ENCODE results near the gene SEZ6L2. TPM values are rescaled to one million over a fixed set of nuclear protein-coding genes. Genes with fewer than 3 reads are reported as not detected.
A peak's percentile ranks its signal among the peaks of the same experiment; 100 is the strongest.
"Not testable (repeated sequence)": the region's sequence is repeated elsewhere in the genome, so short reads cannot be mapped to it uniquely, and the experiment has no call there.

The SEZ6L2 gene
- total RNA-seq, 1 donor from 2014 or later, result 43.2 TPM

- no peak for FAIRE-seq
- DNase-seq (ENCODE audit: low spot score in 2 of 2), result no peak
Observed at GRCh38 chr16:29910819-29911675, 11.7 kb upstream of the SEZ6L2 start.

GRCh38 chr16:29909851-29910250, 10.5 kb upstream of the SEZ6L2 start:
- DNase-seq (ENCODE audit: low spot score in 2 of 2); FAIRE-seq: not testable (repeated sequence)

GRCh38 chr16:29909391-29909790, 10.0 kb upstream of the SEZ6L2 start:
- FAIRE-seq (no peak), DNase-seq (ENCODE audit: low spot score in 2 of 2) (no peak)

- DNase-seq (ENCODE audit: low spot score in 2 of 2) (no peak), FAIRE-seq (no peak)
Observed at GRCh38 chr16:29908719-29909220, 9.4 kb upstream of the SEZ6L2 start.

- DNase-seq (ENCODE audit: low spot score in 2 of 2), result no peak
- no peak for FAIRE-seq
Observed at GRCh38 chr16:29907973-29908372, 8.6 kb upstream of the SEZ6L2 start.

GRCh38 chr16:29906520-29907244, 7.3 kb upstream of the SEZ6L2 start:
- no peak for FAIRE-seq
- DNase-seq (ENCODE audit: low spot score in 2 of 2), result no peak

GRCh38 chr16:29905668-29906067, 6.3 kb upstream of the SEZ6L2 start:
- no peak for DNase-seq (ENCODE audit: low spot score in 2 of 2)
- FAIRE-seq, result no peak

GRCh38 chr16:29904947-29905346, 5.6 kb upstream of the SEZ6L2 start:
- DNase-seq (ENCODE audit: low spot score in 2 of 2) (no peak), FAIRE-seq (no peak)

- FAIRE-seq (no peak), DNase-seq (ENCODE audit: low spot score in 2 of 2) (no peak)
Observed at GRCh38 chr16:29903590-29903989, 4.2 kb upstream of the SEZ6L2 start.

- FAIRE-seq (no peak), DNase-seq (ENCODE audit: low spot score in 2 of 2) (no peak)
Observed at GRCh38 chr16:29901607-29901945, 2.2 kb upstream of the SEZ6L2 start.

GRCh38 chr16:29900888-29901606, 1.7 kb upstream of the SEZ6L2 start:
- DNase-seq (ENCODE audit: low spot score in 2 of 2) (no peak), FAIRE-seq (no peak)

GRCh38 chr16:29900102-29900887, 945 bp upstream of the SEZ6L2 start, which contains the start of gene ASPHD1:
ASPHD1 (plus strand) TSS chr16:29900488; CDS start chr16:29900972, 484 bp downstream.
- peak; percentile 89 to 92 for DNase-seq (ENCODE audit: low spot score in 2 of 2)
- FAIRE-seq, result no peak

GRCh38 chr16:29898804-29899515, 390 bp downstream of the SEZ6L2 start:
- DNase-seq (ENCODE audit: low spot score in 2 of 2) (no peak), FAIRE-seq (no peak)

- no peak for DNase-seq (ENCODE audit: low spot score in 2 of 2)
Observed at GRCh38 chr16:29898135-29898803, 1.1 kb downstream of the SEZ6L2 start.

GRCh38 chr16:29897333-29897732, 2.0 kb downstream of the SEZ6L2 start:
- DNase-seq (ENCODE audit: low spot score in 2 of 2), result no peak
- no peak for FAIRE-seq

More at GRCh38 chr16:29898135-29898803, 1.1 kb downstream of the SEZ6L2 start:
- no peak for FAIRE-seq

- DNase-seq (ENCODE audit: low spot score in 2 of 2) (no peak), FAIRE-seq (no peak)
Observed at GRCh38 chr16:29896841-29897240, 2.5 kb downstream of the SEZ6L2 start.

- DNase-seq (ENCODE audit: low spot score in 2 of 2) (no peak), FAIRE-seq (no peak)
Observed at GRCh38 chr16:29894352-29894751, 5.0 kb downstream of the SEZ6L2 start.

GRCh38 chr16:29893553-29893952, 5.8 kb downstream of the SEZ6L2 start:
- DNase-seq (ENCODE audit: low spot score in 2 of 2) (no peak), FAIRE-seq (no peak)

- FAIRE-seq, result no peak
Observed at GRCh38 chr16:29892458-29892813, 6.9 kb downstream of the SEZ6L2 start.

More at GRCh38 chr16:29892458-29892813, 6.9 kb downstream of the SEZ6L2 start:
- DNase-seq (ENCODE audit: low spot score in 2 of 2), result no peak
